HG02981 (cell line): Measurements from ENCODE around the gene PLCH1.

Experiments
- ATAC-seq: cut with Tn5 transposase; IDR thresholded peaks from one replicate; pipeline ENCODE4 v1.9.1; 2021; ENCODE audit warnings: mild to moderate bottlenecking, moderate library complexity; ENCODE audit not compliant: unreplicated experiment

Gene PLCH1

GRCh38 chr3:155747286-155747945, 2.5 kb upstream of the PLCH1 start:
- no peak for ATAC-seq

GRCh38 chr3:155746703-155747102, 1.8 kb upstream of the PLCH1 start:
- ATAC-seq, result no peak

GRCh38 chr3:155745795-155746550, 1.1 kb upstream of the PLCH1 start:
- ATAC-seq, result no peak

- peak; percentile 34 for ATAC-seq
Measured at GRCh38 chr3:155744010-155744625, 753 bp downstream of the PLCH1 start.

GRCh38 chr3:155743606-155744005, 1.3 kb downstream of the PLCH1 start:
- ATAC-seq, result no peak

GRCh38 chr3:155742349-155742965, 2.4 kb downstream of the PLCH1 start:
- no peak for ATAC-seq

GRCh38 chr3:155741603-155742002, 3.3 kb downstream of the PLCH1 start:
- ATAC-seq, result no peak

GRCh38 chr3:155741101-155741500, 3.8 kb downstream of the PLCH1 start:
- no peak for ATAC-seq

GRCh38 chr3:155739154-155739553, 5.7 kb downstream of the PLCH1 start:
- ATAC-seq, result no peak

- ATAC-seq, result no peak
Measured at GRCh38 chr3:155738580-155739076, 6.2 kb downstream of the PLCH1 start.

GRCh38 chr3:155737844-155738460, 6.9 kb downstream of the PLCH1 start:
- peak; percentile 95 for ATAC-seq

GRCh38 chr3:155736381-155736780, 8.5 kb downstream of the PLCH1 start:
- ATAC-seq, result no peak

GRCh38 chr3:155730843-155731242, 14.0 kb downstream of the PLCH1 start:
- ATAC-seq, result no peak

- ATAC-seq, result no peak
Measured at GRCh38 chr3:155727836-155728235, 17.0 kb downstream of the PLCH1 start.

- no peak for ATAC-seq
Measured at GRCh38 chr3:155714295-155714718, 30.6 kb downstream of the PLCH1 start.

GRCh38 chr3:155712008-155712407, 32.9 kb downstream of the PLCH1 start:
- peak; percentile 92 for ATAC-seq

- ATAC-seq, result no peak
Measured at GRCh38 chr3:155704771-155705559, 39.9 kb downstream of the PLCH1 start.

GRCh38 chr3:155704061-155704460, 40.8 kb downstream of the PLCH1 start:
- ATAC-seq, result no peak

- no peak for ATAC-seq
Measured at GRCh38 chr3:155702745-155703591, 41.9 kb downstream of the PLCH1 start.
